Measurements from ENCODE around the gene CFAP119.
A peak's percentile ranks its signal among the peaks of the same experiment; 100 is the strongest.

DNA sequence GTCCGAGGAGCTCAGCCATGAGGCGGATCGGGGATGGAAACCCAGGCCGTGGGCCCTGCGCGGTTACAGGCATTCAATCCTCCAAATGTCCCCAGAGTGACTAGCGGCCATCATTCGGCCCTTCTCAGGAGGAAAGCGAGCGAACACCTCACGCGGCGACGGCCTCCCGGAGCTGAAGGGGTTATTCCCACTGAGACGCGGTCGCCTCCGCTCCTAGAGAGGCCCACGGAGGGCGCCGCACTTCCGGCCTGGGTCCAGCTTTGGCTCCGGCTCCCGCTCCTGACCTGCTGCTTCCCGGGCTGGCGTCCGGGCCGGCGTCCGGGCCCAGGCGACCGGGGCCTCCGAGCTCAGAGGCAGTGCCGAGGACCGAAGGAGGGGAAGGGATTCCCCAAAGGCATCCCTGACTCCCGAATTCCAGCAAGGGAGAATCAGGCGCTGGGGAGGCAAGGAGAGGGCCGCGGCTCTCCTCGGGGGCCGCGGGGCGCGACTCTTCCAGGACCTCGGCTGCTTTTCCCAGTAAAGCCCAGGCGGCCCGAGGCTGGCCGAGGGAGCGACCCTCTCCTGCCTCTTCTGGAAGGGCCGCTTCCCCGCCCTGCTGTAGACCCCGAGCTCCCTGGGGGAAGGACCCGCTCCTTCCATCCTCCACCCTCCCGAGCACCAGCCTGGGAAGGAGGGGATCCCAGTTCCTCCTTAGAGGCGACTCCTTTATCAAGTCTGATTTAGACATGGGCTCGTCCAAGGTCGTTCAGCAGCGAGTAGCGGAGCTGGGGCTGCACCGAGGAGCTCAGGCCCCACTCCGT is 43.7 kb upstream of the CFAP119 start:
- no peak for TF ChIP-seq CTCF (conservative IDR thresholded peaks at IDR 0.05; ENCODE audit: low read depth in 2 of 2)
- peak; percentile 82 for TF ChIP-seq POLR2AphosphoS5 (IDR thresholded peaks at IDR 0.05; ENCODE audit: low read depth)
- TF ChIP-seq EZH2 (IDR thresholded peaks at IDR 0.05; ENCODE audit: low read depth, unreplicated experiment): no peak
- TF ChIP-seq EZH2phosphoT487 (IDR thresholded peaks at IDR 0.05; ENCODE audit: unreplicated experiment): no peak
- TF ChIP-seq NANOG (IDR thresholded peaks at IDR 0.05; ENCODE audit: borderline replicate concordance): no peak

All from GM23338 (cell line).